Stimulated activated CD4-positive, alpha-beta T cell treated with anti-CD3 and anti-CD28 coated beads, TNF-alpha, amount 100 ng/mL, for 1 hour (primary cell): ENCODE measurements around the gene TLL1.

Source experiments
- DNase-seq, 3 donors: peaks; one replicate each; pipeline ENCODE4 v3.0.0-alpha.2; 2020; ENCODE audit warnings: low read depth in 3 of 3, low spot score in 1 of 3

Gene TLL1

DNA sequence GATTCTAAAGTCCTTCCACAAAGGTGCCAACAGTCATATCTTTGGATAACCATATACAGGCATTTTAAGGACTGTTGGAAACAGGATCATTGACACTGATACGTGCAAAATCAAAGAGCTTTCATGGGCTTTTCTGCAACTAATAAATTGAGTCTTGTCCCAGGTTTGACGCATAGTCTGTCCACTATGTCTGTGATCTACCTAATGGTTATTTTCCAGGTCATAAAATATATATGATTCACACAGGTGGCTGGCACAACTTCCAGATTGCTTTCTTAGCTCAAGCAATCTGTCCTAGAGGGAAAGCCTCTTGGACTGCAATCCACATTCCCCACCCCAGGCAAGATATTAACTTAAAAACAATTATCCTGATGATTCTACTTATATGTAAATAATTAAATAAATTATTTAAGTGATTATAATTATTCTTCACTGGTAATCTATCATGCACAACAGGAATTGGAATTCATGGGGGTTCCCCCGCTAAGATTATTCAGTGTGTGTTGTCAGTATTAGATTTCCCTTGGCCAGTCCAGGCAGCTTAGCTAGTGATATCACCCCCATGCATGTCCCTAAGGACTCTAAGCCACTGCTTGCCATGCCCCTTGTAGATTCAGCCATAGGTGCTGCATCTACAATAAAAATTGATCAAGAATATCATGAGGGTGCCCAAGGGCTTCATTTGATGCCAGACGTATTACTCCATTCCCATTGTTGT lies 97.8 kb downstream of the TLL1 start:
- no peak for DNase-seq

DNA sequence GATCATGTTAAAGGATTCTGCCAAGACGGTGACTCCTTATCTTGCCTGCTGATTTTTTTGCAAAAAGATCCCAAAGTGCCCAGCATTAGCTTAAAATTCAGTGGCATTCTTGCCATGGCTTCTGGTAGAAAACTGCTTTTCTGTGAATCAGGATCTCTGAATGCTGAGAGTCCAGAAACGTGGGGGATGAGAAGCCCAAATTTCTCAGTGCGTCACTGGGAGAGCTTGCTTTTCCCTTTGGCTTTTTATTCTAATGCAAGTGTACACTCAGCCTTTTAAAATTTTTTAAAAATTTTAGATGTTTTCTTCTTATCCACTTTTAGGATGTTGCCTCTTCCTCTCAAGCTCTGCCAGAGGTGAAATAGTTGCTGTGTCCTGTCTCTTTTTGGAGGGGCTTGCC lies 98.4 kb downstream of the TLL1 start:
- DNase-seq = no peak

DNA sequence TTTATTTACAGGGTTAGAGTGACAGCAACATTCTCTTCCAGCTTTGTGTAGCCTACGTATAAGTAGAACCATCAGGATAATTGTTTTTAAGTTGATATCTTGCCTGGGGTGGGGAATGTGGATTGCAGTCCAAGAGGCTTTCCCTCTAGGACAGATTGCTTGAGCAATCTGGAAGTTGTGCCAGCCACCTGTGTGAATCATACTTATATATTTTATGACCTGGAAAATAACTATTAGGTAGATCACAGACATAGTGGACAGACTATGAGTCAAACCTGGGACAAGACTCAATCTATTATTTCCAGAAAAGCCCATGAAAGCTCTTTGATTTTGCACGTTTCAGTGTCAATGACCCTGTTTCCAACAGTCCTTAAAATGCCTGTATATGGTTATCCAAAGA lies 98.9 kb downstream of the TLL1 start:
- DNase-seq = no peak

DNA sequence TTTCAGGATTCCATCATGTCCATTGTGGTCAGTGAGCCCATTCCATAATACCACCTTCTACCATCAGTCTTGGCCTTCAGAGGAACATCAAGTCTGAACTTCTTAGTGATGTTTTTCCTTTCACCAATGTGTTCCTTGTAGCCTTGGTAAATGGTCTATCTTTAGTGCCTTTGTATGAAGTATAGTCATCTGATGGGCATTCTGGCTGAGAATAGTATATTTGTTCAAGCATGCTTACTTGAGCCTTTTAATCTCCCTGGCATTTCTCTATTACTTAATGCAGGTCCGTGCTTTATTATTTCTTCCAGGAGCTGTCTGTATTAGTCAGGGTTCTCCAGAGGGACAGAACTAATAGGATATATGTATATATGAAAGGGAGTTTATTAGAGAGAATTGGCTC lies 99.7 kb downstream of the TLL1 start:
- no peak for DNase-seq

DNA sequence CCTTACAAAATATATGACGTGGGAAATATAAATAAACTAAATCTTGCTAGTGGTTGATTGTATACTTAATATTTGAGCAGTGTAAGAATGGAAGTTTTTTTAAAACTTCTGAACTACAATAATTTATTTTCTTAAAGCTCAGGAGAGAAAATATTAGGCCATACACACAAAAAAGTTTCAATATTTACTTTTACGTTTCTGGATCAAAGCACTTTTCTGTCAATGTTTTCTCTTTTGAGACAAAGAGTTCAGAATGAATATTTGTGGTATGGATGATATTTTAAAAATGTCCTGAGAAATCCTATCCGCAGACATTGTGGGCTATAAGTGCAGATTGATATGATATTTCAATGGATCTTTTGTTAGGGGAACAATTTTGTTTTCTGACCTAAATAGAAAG lies 109.9 kb downstream of the TLL1 start:
- DNase-seq = no peak

DNA sequence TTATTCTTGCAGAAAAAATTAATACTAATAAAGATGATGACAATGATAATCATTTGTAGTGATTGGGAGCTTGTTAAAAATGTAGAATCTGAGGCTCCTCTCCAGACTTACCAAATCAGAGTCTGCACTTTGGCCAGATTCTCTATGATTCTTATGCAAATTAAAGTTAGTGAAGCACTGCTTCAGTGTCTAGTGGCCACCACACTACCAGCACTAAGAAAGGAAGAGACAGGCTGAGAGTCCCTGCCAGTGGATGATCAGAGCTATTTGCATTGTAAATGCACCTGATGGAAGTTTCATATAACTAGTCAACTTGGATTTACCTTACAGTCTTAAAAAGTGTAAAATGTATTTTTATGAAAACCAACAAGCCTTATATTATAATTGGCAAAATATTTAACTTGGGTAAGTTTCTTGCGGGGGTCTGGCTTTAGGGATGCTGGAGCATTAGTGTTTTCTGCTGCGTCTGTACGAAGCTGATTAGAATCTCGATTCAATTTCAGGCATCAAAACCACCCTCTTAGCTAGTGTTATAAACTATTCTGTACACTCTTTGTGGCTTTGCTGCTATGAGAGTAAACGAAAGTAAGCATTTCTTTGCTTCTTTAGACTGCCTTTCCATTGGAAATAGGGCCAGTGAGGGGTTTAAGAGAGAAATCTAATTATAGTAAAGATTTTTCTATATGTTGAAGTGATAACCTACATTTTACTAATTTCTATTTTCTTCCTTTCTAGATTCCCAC lies 114.1 kb downstream of the TLL1 start:
- DNase-seq = no peak

DNA sequence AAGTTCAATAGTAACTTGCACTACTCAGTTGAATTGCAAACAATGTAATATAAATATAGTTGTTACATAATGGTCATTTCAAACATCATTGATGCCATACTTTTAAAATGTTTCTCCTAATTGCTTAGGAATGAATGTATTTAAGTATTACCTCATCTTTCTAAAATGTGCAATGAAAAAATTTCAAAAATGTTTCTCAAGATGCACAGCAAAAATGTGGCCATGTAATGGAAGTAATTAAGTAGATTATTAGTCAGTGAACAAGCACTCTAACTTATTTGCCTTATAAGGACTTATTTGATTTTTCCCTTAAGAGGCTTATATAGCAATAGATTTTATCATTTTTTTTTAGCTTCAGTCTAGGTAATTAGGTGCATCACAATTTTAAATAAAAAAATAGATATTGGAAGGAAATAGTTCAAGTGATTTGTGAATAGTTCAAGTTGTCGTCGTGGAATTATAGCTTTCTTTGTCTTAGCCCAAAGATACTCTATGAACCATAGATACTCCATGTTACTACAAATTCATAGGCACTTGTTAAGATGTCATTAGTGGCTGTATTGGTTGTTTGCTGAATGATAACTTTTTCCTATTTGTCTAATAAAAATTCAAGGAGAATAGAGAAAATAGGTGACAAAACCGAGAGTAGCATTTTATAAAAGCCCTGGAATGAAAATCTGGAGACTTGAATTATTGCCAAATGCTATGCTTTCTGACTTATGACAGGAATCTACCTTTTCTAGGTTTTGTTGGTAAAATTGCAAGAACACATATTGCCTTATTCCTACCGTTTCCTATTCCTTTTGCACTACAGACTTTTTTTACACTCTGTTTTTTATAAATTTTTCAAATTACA lies 118.5 kb downstream of the TLL1 start:
- no peak for DNase-seq

DNA sequence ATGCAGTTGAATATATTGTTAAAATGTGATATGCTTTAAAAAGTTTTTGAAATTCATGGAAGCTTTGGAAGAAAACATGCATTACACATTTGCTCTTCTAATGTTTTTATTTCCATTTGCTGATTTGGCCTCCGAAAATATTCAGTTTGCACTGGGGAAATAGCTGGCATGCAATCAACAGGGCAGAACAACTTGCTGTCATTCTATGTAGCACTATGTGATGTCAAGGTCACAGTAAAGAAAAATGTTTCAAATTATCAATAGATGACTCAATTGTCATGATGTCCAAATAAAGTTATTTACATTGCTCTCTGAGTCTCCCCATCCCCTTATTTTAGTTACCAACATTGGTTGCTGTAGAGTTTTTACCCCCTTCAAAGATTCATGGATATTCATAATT lies 119.2 kb downstream of the TLL1 start:
- DNase-seq = no peak

DNA sequence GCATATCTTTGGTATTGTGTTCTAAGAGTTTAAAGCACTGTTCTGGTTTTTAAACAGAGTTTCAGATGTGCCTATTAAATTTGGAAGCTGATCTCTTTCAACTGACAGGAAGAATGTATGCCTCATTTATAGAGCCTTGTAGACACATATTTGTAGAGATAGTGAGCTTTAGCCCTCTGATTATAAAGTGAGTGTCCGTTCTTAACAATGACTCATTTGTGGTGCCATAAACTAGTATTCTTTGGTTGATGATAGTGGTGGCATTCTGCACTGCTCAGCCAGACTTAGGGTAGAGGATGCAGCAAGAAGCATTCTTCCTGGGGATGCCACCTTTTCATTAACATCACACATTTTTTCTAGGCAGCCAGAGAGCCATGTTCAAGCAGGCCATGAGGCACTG lies 121.7 kb downstream of the TLL1 start:
- DNase-seq = no peak

DNA sequence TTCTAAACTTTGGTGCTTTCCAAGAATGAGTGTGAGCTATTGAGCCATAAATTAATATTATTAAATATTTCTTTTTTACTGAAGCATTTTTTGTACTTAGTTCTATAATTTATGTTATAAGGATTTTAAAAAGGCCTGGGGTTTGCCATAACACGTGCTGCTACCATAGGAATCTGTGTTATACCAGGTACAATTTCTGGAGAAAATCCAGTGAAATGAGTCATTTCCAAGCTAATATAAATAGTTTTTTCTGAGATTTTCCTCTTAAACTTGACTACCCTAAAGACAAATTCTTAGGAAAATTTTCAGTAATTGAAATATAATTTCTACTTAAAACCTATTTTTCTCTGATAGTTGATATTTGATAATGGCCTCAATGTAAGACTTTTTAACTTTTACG lies 130.8 kb downstream of the TLL1 start:
- no peak for DNase-seq

DNA sequence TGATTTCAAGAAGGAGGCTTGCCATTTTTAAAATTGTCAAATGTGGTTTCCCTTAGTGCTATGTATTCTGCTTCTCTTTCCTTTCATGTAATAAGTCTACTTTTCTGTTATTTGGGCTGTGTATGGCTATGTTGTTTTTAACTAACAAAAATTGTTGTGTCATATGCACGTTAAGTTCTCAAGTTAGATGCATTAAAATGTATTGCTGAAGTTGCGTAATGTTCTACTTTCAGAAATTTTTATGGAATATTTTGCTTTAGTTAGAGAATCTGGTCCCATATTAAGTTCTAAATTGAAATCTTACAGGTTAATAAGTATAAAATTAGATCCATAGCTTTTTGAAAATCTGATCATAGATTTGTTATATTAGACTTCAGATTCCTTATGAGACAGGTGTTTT lies 133.2 kb downstream of the TLL1 start:
- DNase-seq = no peak

DNA sequence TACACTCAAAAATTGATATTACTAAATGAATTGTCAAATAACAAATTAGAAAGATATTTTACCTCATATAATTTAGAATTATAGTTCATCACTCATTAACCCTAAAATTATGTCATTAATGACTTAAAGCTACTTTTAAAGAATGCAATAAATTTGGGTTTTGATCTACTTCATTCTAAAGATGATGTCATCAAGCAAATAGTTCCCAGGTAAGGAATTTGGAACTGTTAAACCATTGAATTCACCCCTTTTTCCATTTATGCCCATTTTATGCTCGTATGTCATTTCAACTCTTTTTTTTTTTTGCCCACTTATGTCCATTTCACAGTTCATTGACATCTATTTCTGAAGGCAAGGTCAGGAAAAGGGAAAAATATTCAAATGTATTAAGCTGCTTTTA lies 135.5 kb downstream of the TLL1 start:
- DNase-seq = no peak

DNA sequence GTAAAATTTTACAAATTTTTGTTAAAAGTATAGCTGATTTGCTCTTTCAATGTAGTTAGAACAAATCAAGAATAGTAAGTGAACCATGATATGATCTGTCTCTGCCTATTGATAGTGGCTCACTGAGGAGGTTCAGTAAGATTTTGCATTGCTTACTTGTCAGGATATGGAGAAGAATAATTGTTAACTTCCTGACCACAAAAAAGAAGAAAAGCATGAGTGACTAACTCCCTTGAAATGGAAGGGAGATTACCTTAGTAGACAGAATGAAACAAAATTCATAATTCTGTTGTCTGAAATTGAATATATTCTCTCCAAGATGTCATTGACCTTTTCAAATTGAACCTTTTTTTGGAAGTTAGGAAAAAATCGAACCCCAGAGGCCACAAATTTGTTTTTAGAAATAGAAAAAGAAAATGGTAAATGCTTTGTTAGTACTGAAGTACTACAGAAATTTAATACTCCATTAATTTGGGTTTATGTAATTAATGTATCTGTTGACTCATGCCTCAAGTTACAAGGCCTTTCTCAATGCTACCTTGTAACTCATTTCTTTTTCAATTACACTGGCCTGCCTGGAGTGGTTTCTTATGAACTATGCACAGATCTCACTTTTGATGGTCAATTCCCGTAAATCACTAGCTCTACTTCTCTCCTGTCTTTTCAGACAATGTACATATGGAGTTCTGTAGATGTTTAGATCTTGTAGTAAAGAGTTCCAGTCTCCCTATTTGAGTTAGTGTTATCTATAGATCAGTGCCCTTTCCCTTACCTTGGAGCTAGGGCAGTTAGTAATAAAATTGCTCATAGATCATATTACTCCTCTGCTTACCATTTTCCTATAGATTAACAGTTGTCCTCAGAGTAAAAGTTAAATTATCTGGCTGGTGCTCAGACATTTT lies 139.3 kb downstream of the TLL1 start:
- no peak for DNase-seq

DNA sequence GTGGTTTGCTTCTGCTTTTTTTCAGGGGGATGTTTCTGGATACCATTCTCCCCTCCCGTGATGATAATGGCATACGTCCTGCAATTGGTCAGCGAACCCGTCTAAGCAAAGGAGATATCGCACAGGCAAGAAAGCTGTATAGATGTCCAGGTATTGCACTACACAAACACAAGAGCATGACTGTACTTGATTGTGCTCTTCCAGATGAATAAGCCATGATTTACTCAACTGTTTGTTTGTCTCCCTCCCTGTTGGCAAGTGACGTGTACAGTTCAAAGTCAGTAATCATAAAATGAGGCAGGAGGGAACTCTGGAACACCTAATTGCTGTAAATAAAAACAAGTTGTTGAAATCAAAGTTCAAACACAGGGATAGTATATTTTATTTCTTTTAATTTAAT lies 141.4 kb downstream of the TLL1 start:
- DNase-seq = no peak

DNA sequence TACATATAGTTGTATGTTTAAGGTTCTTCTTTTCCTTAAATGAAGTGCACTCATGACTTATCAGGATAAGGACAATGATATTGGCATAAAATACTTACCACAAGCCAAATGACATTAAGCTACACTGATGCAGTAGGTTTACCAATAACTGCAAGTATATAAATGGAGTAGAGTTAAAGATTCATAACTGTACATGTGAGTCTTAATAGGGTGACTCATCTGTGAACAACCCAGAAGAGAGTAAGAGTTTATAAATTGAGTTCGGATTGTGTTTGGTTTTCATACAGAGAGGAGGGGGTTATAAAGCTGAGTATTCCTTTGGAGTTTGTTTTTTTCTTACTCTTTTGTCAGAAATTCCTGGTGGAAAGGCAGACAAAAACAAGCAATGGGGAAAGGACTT lies 144.8 kb downstream of the TLL1 start:
- no peak for DNase-seq

DNA sequence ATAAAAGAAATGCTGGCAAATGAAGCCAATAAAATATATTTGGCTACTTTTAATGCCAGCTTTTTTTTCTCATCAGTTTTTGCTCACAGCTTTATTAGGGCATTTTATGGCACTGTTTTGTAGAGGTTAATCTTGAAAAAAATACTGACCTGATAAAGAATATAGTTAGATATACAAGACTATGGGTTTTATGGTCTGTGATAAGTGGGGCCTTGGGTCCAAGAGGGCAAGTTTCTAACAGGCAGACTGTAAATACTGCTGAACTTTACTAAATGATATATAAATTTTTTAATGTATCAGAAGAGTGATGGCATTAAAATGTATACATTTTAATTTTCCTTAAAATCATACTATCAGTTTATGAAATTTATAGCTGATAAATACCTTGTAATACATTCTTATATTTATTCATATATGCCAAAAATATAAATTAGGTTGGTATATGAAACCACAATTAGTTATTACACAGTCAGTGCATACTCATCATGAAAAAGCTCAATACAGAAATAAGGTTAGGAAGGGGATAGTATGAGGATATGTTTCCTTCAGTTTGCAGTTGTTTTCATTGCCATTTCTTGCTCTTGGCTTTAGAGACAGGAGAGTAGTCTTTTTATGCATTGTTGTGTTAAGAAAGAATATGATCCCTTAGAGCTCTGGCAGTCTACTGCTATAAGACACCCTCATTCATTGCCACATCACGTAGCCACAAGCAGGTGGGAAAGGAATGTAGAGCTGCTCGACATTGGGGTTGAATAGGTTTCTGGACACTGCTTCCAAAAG lies 146.6 kb downstream of the TLL1 start:
- DNase-seq = no peak

DNA sequence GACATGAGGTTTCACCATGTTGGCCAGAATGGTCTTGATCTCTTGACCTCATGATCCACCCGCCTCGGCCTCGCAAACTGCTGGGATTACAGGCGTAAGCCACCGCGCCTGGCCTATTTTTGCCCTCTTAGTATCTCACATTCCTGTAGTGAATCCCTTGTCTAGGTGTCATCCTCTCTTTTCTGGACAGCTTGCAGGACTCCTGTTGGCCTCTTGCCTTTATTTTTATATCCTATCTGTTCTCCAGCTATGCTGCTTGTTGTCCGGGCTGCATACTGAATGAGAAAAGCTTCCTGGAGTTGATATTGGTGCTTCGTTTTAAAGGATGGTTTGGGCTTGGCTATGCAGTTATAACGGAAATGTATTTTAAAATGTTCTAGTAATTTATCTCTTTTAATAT lies 148.6 kb downstream of the TLL1 start:
- DNase-seq = no peak

DNA sequence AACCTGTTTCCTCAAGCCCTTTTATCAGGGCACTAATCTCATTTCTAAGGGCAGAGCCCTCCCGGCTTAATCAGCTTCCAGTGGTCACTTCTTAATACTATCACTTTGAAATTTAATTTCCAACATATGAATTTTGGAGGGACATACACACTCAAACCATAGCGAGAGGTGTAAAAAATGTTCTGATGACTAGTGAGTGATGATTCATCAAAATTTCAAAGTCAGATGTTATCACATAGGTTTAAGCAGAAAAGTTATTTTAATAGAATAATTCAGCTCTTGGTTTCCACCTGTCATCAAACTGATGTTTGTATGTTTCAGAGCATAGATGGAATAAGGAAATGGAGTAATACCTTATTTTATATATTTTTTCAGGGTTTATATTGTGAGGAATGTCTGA lies 161.9 kb downstream of the TLL1 start:
- no peak for DNase-seq

DNA sequence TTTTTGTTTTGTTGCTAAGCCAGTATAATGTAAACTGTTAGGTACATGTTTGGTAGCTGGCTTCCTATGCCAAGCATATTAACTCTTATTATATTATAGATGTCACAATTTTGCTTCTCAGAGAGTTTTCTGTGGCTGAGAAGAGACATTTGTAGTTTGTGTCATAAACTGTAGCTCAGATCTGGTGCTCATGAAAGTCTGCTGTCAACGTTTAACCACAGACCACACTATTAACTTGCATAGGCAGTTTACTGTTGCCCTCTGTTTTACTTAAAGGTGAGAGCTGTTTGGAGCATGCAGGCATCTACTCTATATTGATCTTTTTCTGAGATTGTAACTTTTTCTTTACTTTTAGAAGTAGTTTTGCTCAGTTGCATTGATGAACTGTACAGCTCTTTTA lies 166.8 kb downstream of the TLL1 start:
- no peak for DNase-seq

DNA sequence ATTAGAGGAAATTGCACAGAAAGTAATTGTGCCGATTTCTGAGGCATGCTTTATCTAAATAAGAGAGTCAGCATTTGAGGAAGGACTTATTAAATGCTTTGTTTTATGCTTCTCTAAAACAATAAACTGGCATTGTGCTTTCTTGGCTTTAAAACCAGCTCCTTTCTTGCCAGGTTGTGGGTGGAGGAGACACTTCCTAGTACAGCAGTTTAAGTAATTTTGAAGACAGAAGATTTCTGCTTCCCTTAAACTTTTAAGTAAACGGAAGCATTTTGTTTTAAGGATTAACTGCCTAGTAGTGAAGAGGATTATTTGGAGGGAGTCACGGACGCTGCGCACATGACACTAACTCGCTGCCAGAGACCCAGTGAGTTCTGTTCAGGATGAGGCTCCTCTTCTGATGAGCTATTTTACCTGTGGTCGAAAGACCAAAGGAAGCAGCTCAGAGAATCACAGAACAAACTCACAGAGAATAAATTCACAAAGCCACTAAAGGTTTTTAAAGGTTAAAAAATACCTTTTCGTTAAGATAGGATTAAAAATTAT lies 169.5 kb downstream of the TLL1 start:
- DNase-seq = no peak
